Inferior parietal cortex (tissue), 1 donor: Measurements from ENCODE around the gene CTSK.

Experiments
- DNase-seq: peaks from one replicate; pipeline ENCODE4 v3.0.0-alpha.2; 2016; ENCODE audit errors: extremely low spot score

The CTSK gene

GRCh38 chr1:150762552-150762951, 45.5 kb downstream of the CTSK start:
- DNase-seq = no peak

- no peak for DNase-seq
These were observed 46.3 kb downstream of the CTSK start for GRCh38 chr1:150761801-150762200.

DNA sequence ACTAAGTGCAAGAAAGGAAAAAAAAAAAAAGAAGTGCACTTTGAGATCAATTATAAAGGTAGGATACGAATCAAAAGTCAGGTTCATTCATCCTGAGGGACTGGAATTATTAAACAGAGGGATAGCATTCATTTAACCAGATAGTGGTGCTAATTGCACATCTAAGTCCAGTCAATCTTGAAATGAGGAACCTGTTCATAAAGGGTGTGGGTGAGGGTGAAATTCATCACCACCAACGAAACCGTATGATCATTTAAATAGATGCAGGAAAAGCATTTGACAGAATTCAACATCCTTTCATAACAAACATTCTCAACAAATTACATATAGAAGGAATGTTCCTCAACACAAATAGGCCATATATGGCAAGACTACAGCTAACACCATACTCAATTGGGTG, 48.0 kb downstream of the CTSK start:
- DNase-seq = no peak

GRCh38 chr1:150753416-150753815, 54.6 kb downstream of the CTSK start:
- DNase-seq = no peak

DNA sequence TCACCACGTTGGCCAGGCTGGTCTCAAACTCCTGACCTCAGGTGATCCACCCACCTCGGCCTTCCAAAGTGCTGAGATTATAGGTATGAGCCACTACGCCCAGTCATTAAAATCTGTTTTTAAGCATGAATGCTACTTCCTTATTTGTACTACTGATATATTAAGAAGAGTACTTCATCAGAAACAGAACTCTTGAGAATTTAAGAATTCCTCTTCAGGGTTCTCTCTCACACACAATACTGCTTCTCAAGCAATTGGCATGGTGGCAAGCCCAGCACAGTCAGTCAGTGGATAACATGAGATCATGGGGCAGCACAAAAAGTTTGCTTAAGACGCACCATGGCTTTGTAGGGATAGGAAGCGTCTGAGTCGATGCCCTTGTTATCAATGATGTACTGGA, 56.6 kb downstream of the CTSK start:
- no peak for DNase-seq

- DNase-seq = no peak
These were observed 58.2 kb downstream of the CTSK start for GRCh38 chr1:150749720-150750311.

- no peak for DNase-seq
These were observed 59.0 kb downstream of the CTSK start for GRCh38 chr1:150748878-150749719.
